HG03432 (cell line): ENCODE results near the gene MTRF1L.
"Not testable (repeated sequence)": the region's sequence is repeated elsewhere in the genome, so short reads cannot be mapped to it uniquely, and the experiment has no call there.

ENCODE experiments used
- ATAC-seq: cut with Tn5 transposase; IDR thresholded peaks from one replicate; pipeline ENCODE4 v1.9.1; 2021; ENCODE audit warnings: mild to moderate bottlenecking, moderate library complexity; ENCODE audit not compliant: unreplicated experiment

Gene MTRF1L

DNA sequence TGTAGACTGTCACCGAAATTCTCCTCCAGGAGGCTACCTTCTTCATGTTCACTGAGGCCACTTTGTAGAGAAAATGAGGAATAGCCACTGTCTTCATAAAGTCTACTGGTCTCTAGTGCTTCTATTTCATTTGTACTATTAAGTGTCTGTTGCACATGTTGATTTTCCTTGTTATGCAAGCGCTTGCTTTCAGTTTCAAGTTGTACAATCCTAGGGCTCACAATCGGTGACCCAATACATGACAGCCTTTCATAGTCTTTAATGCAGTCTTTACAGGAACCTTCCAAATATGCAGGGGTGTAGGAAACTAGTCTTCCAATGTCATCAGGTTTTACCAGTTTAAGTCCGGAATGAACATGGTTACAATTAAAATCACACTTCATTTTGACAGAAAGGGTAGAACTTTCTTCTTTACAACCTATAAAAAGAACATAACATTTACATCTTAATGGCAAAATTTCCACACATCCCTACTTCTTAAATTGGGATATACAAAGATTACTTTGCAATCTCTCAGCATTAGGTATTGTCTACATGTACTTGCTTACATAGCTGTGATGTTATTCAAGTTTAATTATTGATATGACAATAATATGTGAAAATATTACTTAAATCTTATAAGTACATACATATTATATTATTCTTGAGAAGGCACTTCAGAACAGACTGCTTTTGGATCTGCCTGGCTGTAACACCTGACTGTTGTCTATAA is 27.1 kb downstream of the MTRF1L start:
- ATAC-seq = peak; percentile 47

DNA sequence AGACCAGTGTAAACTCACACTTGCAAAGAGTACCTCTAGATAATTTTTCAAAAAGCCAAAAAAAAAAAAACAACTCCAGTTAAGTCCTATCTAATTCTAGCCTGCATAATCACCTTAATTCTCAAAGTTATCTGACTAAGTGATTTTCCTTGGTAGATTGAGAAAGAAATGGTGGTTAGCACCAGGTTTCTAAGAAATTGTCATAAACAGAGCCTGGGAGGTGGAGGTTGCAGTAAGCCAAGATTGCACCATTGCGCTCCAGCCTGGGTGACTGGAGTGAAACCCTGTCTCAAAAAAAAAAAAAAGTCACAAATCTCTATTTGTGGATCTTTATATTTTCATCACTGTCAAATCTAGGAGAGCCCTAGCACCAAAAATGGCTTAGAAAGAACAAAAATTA is 28.6 kb downstream of the MTRF1L start:
- ATAC-seq = no peak

DNA sequence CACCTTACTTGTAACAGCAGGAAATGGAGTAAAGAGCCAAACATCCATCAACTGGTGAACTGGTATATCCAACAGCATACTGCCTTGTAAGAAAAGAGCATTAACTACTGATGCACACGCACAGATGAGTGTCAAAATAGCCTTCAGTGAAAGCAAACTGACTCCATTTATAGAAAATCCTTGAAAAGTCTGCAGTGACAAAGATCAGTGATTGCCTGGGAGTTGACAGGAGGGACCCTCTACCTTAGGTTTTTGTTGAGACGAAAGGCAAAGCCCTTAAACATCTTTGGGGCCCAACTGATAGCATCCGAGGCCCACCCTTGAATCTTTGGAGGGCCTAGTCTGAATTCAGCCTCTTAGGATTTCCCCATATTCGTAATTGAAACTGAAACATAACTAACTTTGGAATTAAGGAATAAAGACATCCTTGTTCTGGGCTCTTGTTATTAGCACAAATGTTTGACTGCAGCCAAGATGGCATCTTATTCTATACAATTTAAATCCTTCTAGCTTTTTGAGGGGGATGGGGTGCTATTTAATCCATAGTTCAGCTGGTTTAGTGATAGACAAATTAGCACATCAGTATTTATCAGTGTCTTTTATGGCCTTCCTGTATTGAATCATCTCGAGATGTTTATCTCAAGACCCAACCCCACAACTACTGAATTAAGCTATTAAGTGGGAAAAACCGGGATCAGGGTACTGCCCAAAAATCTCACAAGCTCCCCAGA is 32.7 kb downstream of the MTRF1L start:
- no peak for ATAC-seq

DNA sequence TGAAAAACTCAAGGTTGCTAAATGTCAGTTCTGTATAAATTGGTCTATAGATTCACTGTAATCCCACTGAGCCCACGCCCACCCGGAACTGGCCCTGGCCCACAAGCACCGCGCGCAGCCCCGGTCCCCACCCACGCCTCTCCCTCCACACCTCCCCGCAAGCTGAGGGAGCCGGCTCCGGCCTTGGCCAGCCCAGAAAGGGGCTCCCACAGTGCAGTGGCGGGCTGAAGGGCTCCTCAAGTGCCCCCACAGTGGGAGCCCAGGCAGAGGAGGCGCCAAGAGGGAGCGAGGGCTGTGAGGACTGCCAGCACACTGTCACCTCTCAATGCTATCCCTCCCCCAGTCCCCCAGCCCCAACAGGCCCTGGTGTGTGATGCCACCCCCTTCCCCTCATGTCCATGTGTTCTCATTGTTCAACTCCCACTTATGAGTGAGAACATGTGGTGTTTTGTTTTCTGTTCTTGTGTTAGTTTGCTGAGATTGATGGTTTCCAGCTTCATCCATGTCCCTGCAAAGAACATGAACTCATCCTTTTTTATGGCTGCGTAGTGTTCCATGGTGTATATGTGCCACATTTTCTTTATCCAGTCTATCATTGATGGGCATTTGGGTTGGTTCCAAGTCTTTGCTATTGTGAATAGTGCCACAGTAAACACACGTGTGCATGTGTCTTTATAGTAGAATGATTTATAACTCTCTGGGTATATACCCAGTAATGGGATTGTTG is 36.2 kb downstream of the MTRF1L start:
- not testable (repeated sequence) for ATAC-seq

DNA sequence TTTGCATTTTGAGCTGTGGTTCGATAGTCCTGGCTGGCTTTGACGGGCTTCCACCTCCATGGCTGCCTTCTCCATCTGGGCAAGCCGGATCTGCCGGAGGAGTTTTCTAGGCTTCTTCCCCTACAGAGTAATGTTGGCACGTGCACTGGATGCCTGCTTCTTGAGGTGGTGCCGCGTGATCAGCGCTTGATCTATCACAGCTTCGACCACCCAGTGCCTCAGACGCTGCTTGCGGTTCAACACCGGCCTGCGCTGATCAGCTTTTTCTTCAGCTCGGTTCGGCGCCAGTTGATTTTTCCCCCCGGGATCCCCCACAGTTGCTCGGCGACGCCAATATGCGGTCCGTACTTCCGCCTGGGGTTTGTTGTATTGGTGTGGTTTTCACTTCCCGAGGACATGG is 43.2 kb downstream of the MTRF1L start:
- ATAC-seq = no peak

DNA sequence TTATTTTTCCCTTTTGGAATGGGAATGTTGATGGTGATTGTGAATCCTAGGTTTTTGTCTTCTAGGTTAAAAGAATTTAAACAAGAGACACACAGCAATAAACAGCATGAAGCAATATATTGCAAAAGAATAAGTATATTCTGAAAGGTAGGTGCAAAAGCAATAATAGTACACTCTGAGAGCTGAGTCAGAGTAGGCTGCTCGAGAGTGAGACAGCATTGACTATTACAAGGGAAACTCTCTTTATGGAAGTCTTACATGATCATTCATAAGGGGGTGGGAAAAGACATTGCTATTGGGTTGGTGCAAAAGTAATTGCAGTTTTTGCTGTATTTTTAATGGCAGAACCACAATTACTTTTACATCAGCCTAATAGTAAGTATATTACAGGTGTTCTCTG is 44.7 kb downstream of the MTRF1L start:
- ATAC-seq = no peak

DNA sequence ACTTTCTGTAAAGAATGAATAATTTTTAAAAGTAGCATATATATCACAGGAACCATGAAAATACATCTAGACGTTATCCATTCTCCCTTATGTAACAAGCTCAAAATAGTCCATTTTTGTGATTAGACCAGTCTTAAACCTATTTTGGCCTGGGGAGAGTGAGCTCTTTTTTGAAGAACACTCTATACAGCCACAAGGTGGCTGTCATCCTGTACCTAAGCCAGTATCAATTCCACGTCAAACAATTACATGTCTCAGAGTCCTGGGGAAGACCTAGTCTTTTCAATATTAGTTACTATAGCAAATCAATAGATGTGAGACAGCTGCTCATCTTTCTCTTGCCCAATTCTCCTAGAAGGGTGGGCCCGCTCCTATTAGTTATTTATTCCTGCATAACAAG is 48.1 kb downstream of the MTRF1L start:
- ATAC-seq = no peak

DNA sequence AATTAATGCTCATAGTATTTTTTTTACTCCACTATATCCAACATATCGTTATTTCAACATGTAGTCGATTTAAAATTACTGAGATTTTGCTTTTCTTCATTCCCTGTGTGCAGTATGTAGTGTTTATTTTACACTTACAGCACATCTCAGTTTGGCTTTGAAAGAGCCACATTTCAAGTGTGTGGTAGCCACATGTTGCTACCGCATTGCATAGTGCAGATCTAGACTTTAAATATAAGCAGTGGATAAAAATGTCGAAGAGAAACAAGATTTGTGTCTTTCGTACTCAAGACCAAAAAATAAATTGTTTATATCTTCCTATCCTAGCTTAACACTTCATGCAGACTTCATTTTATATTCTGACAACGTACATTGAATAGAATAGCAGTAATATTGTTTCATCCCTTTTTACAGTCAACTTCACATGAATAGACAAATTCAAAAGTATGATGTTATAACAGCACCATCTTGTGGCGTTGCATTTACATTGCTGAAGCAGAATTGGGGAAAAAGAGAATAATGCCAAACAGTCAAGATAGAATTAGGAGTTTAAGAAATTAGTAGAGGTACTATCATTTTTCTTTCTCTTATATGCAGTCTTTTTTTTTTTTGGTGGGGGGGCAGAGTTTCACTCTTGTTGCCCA is 49.5 kb downstream of the MTRF1L start:
- no peak for ATAC-seq

DNA sequence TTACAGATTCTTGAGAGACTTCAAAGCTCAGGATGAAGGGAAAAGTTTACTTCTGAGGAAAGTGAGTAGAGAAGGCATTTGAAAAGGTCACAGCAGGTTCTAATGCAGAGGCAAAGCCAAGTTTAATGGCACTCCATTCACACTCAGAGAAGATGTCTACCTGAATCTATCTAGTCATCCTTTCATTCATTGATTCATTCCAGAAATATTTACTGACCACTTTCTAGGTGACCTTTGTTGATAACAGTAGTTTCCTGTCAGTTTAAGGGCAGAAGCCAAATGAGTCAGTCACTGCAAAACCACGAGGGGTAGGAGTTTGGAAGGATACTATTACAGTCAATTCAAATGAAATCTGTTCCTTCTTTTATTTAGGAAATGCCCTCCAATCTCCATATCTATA is 50.5 kb downstream of the MTRF1L start:
- ATAC-seq = no peak

DNA sequence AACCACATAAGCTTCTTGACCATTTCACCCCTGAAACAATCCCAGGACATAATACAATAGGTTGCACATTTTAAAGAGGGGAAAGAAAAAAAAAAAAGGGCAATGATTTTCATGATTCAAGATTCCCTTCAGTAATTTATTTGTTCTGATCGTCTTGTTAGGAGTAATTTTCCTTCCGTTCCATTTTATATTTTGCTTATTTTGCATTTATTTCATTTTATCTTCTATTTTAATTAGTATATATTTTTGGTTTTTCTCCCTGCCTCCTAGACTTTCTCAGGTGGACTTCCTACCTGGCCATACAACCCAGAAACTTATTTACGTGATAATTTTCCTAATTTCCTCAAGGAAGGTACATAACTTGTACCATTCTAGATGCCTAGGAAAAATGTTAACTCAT is 52.3 kb downstream of the MTRF1L start:
- ATAC-seq = no peak

DNA sequence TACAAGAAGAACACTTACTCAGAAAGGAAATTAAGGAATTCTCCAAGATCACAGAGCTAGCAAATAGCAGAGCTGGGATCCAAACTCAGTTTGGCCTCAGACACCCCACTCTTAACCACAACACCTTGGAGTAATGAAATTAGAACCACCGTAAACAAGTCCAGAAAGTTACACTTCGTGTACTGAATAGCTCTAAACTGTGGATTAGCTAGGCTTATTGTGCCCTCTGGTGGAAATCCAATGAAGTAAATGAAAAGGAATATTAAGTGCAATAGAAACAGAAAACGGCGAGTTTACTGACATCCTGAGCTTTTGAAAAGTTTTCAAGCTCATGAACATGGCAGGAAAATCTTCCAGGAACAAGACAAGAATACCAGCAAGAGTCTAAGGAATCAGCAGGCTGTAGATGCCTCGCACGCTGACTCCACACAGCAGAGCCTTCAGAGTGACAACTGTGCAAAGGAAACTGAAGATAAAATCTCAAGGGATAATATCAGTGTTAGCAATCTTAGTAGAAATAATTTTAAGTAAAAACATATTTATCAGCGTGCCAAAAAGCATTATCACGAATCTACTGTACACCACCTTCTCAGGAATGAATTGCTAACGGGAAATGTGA is 54.2 kb downstream of the MTRF1L start:
- peak; percentile 86 for ATAC-seq

DNA sequence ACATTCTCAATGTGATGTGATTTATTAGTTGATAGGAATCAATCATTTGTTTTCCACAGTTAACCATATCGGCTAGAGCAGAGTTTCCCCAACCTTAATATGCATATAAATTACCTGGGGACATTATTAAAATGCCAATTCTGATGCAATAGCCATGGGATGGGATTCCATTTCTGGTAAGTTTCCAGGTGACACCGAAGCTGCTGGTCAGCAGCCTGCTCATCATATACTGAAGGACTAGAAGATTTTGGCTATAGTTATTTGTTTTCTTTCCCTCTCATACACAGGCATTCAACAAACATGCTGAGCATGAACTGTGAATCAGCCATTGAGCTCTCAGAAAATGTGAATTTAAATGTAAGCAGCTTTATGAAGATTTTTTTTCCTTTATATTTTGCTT is 55.5 kb downstream of the MTRF1L start:
- ATAC-seq = no peak

DNA sequence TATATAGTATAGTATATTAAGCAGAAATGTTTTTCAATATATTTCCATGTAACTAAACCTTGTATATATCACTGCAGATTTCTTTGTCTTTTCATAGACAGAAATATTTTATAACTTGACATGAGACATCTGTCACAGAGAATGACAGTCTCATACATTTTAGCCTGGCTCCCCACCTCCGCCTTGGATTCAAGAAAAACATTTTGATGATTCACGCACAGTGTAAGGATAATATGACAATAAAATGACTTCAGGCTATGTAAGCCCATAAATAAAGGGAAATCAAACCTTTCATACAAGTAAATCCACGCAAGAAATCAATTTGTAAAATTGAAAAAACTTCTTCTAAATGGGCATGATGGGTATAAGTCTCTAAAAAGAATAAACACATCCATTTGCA is 56.0 kb downstream of the MTRF1L start:
- ATAC-seq = no peak

DNA sequence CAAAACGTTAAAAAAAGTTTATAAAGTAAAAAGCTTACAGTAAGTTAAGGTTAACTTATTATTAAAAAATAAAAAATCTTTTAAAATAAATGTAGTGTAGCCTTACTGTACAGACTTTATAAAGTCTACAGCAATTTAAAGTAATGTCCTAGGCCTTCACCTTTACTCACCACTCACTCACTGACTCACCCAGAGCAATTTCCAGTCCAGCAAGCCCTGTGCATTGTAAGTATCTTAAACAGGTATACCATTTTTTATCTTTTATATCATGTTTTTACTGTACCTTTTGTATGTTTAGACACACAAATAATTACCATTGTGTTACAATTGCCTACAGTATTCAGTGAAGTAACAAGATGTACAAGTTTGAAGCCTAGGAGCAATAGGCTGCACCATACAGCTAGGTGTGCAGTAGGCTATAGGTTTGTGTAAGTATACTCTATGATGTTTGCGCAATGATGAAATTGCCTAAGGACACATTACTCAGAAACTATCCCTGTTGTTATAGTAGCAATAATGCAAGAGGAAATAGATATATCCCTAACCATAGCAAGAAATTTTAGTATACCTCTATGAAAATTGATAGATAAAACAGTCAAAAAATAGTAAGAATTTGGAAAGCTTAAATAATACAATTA is 59.1 kb downstream of the MTRF1L start:
- no peak for ATAC-seq

DNA sequence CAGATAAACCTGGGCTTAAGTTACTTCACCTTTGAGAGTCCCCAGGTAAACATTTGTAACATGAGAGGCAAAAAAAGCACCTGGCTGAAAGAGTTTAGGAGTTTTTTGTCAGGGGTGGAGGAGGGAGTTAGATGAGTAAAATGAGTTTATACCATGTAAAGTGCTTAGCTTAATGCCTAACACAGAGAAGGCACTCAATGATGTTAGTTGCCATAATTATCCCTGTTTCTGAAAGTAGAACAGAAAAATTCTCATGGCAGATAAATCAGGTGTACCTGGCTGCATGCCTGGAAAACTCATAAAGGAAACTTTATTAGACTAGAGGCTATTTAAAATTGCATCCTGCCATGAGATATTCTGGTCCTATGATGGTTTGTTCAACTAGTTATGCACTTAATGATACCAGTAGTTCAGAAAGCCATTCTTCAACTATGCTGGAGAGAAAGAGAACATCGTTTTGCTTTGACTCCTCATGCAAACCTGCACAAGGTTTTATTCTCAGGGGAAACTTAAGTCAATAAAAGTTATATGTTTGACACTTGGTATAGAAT is 60.1 kb downstream of the MTRF1L start:
- ATAC-seq = no peak

DNA sequence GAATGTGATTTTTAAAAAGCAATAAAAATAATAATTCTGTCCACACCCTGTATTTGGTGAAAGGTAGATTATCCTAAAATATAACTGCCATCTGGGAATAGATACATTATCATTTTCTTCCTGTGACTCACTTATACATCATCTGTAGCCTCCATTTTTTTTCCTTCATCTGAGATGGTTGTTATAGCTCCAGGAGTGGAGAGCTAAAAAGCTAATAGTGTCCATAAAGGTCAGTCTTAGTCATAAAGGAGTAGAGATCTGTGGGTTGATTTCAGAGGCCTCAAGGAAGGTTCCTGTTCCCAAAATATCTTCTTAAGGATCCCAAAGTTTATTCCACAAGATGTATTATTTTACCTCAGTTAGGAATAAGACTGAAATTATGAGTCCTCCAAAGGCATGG is 60.8 kb downstream of the MTRF1L start:
- no peak for ATAC-seq
